Activated B cell treated with CpG ODN at 0.5 μM for 24 hours (primary cell): ENCODE measurements around the gene FKBP9. TPM values are rescaled to one million over a fixed set of nuclear protein-coding genes. Genes with fewer than 3 reads are reported as not detected.
"Not testable (repeated sequence)": the region's sequence is repeated elsewhere in the genome, so short reads cannot be mapped to it uniquely, and the experiment has no call there.

Experiments
- ATAC-seq: fragments of 200-7000 bp; cut with Tn5 transposase; one replicate; pipeline ENCODE4 v1.10.0; 2021; ENCODE audit warnings: low read depth, mild to moderate bottlenecking, moderate library complexity
- CTCF ChIA-PET: fragments of 350-600 bp; sonication (Branson Sonifier 250); formaldehyde crosslinking; loops from one replicate; lab custom pipeline; 2021; ENCODE audit warnings: antibody characterized with exemption; lab: Charles Lee
- POLR2A ChIA-PET: fragments of 350-600 bp; sonication (Branson Sonifier 250); formaldehyde crosslinking; loops from one replicate; lab custom pipeline; 2021; ENCODE audit warnings: antibody characterized with exemption; lab: Charles Lee
- DNase-seq: peaks from one replicate; pipeline ENCODE4 v3.0.0; 2022
- H3K27ac Mint-ChIP-seq: one replicate; pipeline ENCODE4 v1.8.0; 2020; ENCODE audit warnings: mixed read lengths
- H3K27me3 Mint-ChIP-seq: one replicate; pipeline ENCODE4 v1.8.0; 2021; ENCODE audit warnings: mixed read lengths
- H3K36me3 Mint-ChIP-seq: one replicate; pipeline ENCODE4 v1.8.0; 2021; ENCODE audit warnings: low read depth, mixed read lengths
- H3K4me1 Mint-ChIP-seq: one replicate; pipeline ENCODE4 v1.8.0; 2021; ENCODE audit warnings: mixed read lengths
- H3K4me3 Mint-ChIP-seq: one replicate; pipeline ENCODE4 v1.8.0; 2020; ENCODE audit warnings: mild to moderate bottlenecking, mixed read lengths
- H3K9me3 Mint-ChIP-seq: one replicate; pipeline ENCODE4 v1.8.0; 2020; ENCODE audit warnings: mixed read lengths
- CTCF ChIP-seq: fragments of 200-600 bp; IDR thresholded peaks from one replicate; pipeline ENCODE4 v1.8.0; 2022; ENCODE audit warnings: antibody characterized with exemption, mild to moderate bottlenecking
- intact Hi-C: fragments of 100-400 bp; cut with micrococcal nuclease; formaldehyde crosslinking; loops from one replicate; pipeline ENCODE4 v1.15.1; 2024
- total RNA-seq: library from RNA; stranded (reverse); gene quantifications from 2 replicates; pipeline ENCODE4 v1.2.3, GENCODE V29; 2022

Gene FKBP9
- total RNA-seq: 0.51 and 0.69 TPM in 2 replicates

- H3K27me3 Mint-ChIP-seq: peaks cover 25% of the 10 kb centered on the region
- H3K4me3 Mint-ChIP-seq: peak within 1 kb of the TSS; percentile 75
- peak; percentile 30 for DNase-seq
- no peaks in the 10 kb centered on the region for H3K36me3 Mint-ChIP-seq
- H3K27ac Mint-ChIP-seq: no peak within 1 kb of the TSS
- H3K9me3 Mint-ChIP-seq: no peaks in the 10 kb centered on the region
- CTCF ChIA-PET: no interaction called here
- intact Hi-C loops: no loop called here
- TF ChIP-seq CTCF: no peak
- POLR2A ChIA-PET: interaction anchor here (0.5 to 1.3 kb wide), 2 partner anchors 105 to 155 kb away, joined by 3 read pairs; partner anchors contain the start of gene NT5C3A
- ATAC-seq: peak; percentile 68
- H3K4me1 Mint-ChIP-seq: peaks cover 7% of the 10 kb centered on the region
These were observed at the start of gene FKBP9 for GRCh38 chr7:32957326-32958045. Gene FKBP9 (plus strand): TSS chr7:32957440. CDS start chr7:32957574, 134 bp downstream.

- no peak for ATAC-seq
- H3K27ac Mint-ChIP-seq: no peak overlapping the region
- H3K4me3 Mint-ChIP-seq: no peak overlapping the region
- CTCF ChIA-PET: no interaction called here
- peaks cover 6% of the 10 kb centered on the region for H3K36me3 Mint-ChIP-seq
- POLR2A ChIA-PET: no interaction called here
- DNase-seq: no peak
- H3K27me3 Mint-ChIP-seq: no peaks in the 10 kb centered on the region
- intact Hi-C loops: no loop called here
- H3K9me3 Mint-ChIP-seq: no peaks in the 10 kb centered on the region
- H3K4me1 Mint-ChIP-seq: peaks cover 4% of the 10 kb centered on the region
- no peak for TF ChIP-seq CTCF
These were observed 47.0 kb upstream of the FKBP9 start for GRCh38 chr7:32910195-32910594.

- peaks cover 29% of the 10 kb centered on the region for H3K36me3 Mint-ChIP-seq
- intact Hi-C loops: no loop called here
- ATAC-seq: no peak
- H3K9me3 Mint-ChIP-seq: no peaks in the 10 kb centered on the region
- no peak overlapping the region for H3K27ac Mint-ChIP-seq
- no peak for TF ChIP-seq CTCF
- H3K4me3 Mint-ChIP-seq: no peak overlapping the region
- H3K4me1 Mint-ChIP-seq: no peaks in the 10 kb centered on the region
- CTCF ChIA-PET: no interaction called here
- no peaks in the 10 kb centered on the region for H3K27me3 Mint-ChIP-seq
- DNase-seq: no peak
- POLR2A ChIA-PET: no interaction called here
These were observed 43.1 kb upstream of the FKBP9 start for GRCh38 chr7:32914184-32914583.

GRCh38 chr7:32915041-32915536, 42.2 kb upstream of the FKBP9 start:
- ATAC-seq: no peak
- POLR2A ChIA-PET: no interaction called here
- Mint-ChIP-seq H3K4me1 (no peaks in the 10 kb centered on the region), H3K27me3 (no peaks in the 10 kb centered on the region), H3K4me3 (no peak overlapping the region), H3K27ac (no peak overlapping the region), H3K9me3 (no peaks in the 10 kb centered on the region), H3K36me3 (peaks cover 29% of the 10 kb centered on the region)
- intact Hi-C loops: no loop called here
- no peak for TF ChIP-seq CTCF
- DNase-seq: no peak
- CTCF ChIA-PET: no interaction called here

- no peak for TF ChIP-seq CTCF
- POLR2A ChIA-PET: no interaction called here
- CTCF ChIA-PET: no interaction called here
- Mint-ChIP-seq H3K27me3 (no peaks in the 10 kb centered on the region), H3K4me1 (no peaks in the 10 kb centered on the region), H3K9me3 (no peaks in the 10 kb centered on the region), H3K36me3 (peaks cover 34% of the 10 kb centered on the region), H3K4me3 (no peak overlapping the region), H3K27ac (no peak overlapping the region)
- DNase-seq: no peak
- intact Hi-C loops: no loop called here
- ATAC-seq: no peak
These were observed 41.2 kb upstream of the FKBP9 start for GRCh38 chr7:32916006-32916405.

GRCh38 chr7:32916994-32917393, 40.2 kb upstream of the FKBP9 start:
- peaks cover 38% of the 10 kb centered on the region for H3K36me3 Mint-ChIP-seq

More at GRCh38 chr7:32916994-32917393, 40.2 kb upstream of the FKBP9 start:
- ATAC-seq, H3K27ac Mint-ChIP-seq, H3K9me3 Mint-ChIP-seq, H3K4me1 Mint-ChIP-seq, intact Hi-C loops, POLR2A ChIA-PET, DNase-seq, H3K4me3 Mint-ChIP-seq, H3K27me3 Mint-ChIP-seq, CTCF ChIA-PET: not testable (repeated sequence)
